ENCODE data around the gene PTPRN2. TPM values are rescaled to one million over a fixed set of nuclear protein-coding genes. Genes with fewer than 3 reads are reported as not detected.
A peak's percentile ranks its signal among the peaks of the same experiment; 100 is the strongest.

The PTPRN2 gene
- total RNA-seq, 1 experiment from 2014 or later, result 3.8 TPM

DNA sequence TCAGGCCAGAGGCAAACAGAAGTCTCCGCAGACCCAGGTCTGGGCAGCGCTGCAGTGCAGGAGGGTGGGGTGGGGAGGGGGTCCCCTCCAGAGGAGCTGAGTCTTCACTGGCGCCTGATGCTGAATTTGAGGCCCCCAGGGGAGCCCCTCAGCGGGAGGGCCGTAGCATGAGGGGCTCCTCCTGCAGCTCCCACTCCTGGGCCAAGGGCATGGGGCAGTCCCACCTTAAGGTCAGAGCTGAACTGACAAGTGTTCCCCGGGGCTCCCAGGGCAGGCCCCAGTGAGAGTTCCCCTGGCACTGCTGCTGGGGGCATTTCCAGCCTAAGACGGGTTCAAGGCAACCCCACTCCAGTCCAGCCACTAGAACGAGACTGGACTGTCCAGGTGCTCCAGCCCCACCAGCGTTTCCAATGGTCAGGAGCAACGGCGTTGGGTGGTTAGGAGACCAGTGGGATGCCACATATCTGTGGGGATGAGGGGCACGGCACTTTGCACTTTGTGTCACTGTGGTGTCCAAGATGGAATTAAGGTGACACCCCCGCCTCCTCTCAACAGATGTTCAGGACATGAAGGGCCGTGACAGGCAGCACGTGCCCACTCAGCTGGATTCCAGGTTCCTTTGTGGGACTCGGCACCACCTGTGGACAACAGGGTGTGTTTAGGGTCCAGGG, 139.1 kb downstream of the PTPRN2 start:
- no peak overlapping the region for H3K27ac ChIP-seq
- no peak for DNase-seq
- peaks cover 30% of the 10 kb centered on the region for H3K27me3 ChIP-seq
- no peak overlapping the region for H3K4me3 ChIP-seq
- no peaks in the 10 kb centered on the region for H3K9me3 ChIP-seq (replicated peaks)
- no peaks in the 10 kb centered on the region for H3K36me3 ChIP-seq
- no peaks in the 10 kb centered on the region for H3K4me1 ChIP-seq

DNA sequence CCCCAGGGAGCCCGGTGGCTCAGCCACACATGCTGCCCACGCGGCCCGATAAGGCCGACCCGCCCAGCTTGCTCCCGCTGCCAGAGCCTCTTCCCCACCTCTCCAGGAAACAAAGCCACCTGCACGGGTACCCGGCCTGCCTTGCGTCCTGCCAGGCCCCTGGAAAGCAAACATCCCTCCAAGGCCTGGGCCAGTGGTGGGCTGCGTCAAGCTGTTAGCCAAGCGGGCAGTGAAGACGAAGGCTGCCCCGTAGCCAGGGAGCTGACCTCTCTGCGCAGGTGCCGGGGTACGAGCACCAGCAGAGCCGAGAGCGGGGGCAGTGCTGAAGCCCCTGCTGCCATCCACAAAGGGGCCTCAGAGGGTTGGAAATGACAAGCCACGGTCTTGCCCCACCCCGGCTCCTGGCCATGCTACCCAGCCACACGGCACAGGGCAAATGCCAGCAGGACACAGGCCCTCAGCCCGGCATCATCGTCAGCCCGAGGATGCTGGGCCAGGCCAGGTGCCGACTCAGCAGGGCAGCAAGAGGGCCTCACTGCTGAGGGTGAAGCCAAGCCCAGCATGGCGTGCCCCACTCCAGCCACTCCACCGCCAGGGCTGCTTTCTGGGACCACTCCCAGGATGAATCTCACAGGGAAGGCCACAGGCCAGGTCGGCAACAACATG, 140.0 kb downstream of the PTPRN2 start:
- Histone ChIP-seq H3K4me3 (no peak overlapping the region), H3K27ac (no peak overlapping the region), H3K4me1 (no peaks in the 10 kb centered on the region), H3K36me3 (no peaks in the 10 kb centered on the region), H3K27me3 (peaks cover 33% of the 10 kb centered on the region), H3K9me3 (replicated peaks) (no peaks in the 10 kb centered on the region)
- no peak for DNase-seq

DNA sequence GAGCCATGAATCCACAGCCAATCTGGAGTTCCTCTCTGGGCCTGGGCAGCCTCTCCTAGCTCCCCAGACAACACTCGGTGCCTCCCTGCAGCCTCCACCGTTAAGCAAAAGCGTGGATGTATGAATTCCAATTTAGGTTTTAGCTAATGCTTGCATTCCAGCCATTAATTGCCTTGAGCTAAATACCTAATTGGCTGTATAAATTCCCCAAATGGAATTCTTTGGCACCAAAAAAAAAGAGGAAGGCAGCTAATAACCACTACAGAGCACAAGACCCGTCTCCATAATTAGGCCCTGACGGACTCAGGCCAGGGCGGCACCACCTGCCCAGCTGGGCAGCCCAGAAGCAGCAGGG, 140.5 kb downstream of the PTPRN2 start:
- Histone ChIP-seq H3K27ac (no peak overlapping the region), H3K4me1 (no peaks in the 10 kb centered on the region), H3K9me3 (replicated peaks) (no peaks in the 10 kb centered on the region), H3K36me3 (no peaks in the 10 kb centered on the region), H3K4me3 (no peak overlapping the region), H3K27me3 (peaks cover 30% of the 10 kb centered on the region)
- no peak for DNase-seq

DNA sequence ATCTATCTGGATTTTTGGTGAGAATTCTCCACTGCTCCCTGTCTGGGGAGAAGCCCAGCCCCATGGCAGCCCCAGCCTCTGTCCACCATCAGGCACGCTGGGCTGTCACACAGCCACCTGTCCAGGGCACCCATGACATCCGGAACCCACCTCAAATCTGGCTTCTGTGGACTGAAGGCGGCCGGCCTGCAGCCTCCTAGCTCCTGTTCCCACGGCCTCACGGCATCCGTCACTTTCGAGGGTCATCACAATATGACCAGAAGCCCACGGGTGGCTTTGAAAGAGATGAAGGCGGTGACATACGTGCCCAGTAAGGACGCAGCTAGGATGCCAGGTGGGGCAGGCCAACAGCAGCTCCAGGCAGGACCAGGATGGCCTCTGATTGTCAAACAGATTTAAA, 140.9 kb downstream of the PTPRN2 start:
- H3K27me3 ChIP-seq, result peaks cover 29% of the 10 kb centered on the region
- H3K27ac ChIP-seq, result no peak overlapping the region
- no peaks in the 10 kb centered on the region for H3K36me3 ChIP-seq
- no peaks in the 10 kb centered on the region for H3K4me1 ChIP-seq
- DNase-seq, result no peak
- no peaks in the 10 kb centered on the region for H3K9me3 ChIP-seq (replicated peaks)
- H3K4me3 ChIP-seq, result no peak overlapping the region

DNA sequence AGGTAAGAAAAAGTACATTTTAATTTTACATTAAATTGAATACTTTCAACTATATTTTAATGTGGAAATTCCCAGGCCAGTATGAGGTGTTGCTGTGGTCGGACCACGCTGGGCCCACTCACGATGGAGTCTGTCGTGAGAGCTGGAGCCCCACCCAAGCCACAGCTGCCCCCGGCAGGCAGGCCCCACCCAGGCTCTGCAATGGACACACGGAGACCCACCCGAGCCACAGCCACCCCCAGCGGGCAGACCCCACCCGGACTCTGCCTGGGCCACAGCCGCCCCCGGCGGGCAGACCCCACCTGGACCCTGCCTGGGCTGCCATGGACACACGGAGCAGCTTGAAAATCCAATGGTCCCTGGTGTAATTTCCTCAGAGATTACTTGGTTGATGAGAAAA, 141.3 kb downstream of the PTPRN2 start:
- Histone ChIP-seq H3K27me3 (peaks cover 29% of the 10 kb centered on the region), H3K4me1 (no peaks in the 10 kb centered on the region), H3K4me3 (no peak overlapping the region), H3K9me3 (replicated peaks) (no peaks in the 10 kb centered on the region), H3K36me3 (no peaks in the 10 kb centered on the region), H3K27ac (no peak overlapping the region)
- no peak for DNase-seq

DNA sequence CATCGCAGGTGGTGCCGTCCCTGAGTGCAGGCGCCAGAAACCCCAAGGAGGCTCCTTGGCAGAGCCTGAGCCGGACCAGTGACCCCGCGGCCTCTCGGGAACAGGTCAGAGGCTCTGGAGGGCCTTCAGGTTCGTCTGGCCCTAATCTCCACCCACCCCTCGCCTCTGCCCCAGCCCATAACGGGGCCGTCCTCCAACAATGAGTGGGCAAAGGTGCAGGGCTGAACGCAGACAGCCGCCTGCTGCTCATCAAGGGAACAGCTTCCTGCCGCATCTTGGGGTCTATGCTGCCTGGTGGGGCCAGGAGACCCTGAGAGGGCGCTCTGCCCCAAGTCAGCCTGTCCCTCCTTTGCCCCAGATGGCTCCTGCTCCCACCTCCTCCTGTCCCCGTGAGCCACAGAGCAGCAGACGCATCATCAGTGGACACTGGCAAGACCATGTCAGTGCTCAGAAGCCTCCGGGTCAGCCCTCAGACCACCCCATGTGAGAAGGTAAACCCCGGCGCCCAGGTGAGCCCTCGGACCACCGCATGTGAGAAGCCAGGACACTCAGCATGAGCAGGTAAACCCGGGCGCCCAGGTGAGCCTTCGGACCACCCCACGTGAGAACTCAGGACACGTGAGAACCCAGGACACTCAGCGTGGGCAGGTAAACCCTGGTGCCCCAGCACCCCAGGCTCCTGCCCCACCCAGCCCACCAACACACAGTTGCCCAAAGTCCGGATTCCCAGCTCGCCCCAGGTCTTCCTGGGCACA, 142.0 kb downstream of the PTPRN2 start:
- no peak overlapping the region for H3K27ac ChIP-seq
- no peaks in the 10 kb centered on the region for H3K9me3 ChIP-seq (replicated peaks)
- DNase-seq, result no peak
- no peaks in the 10 kb centered on the region for H3K36me3 ChIP-seq
- H3K4me3 ChIP-seq, result no peak overlapping the region
- H3K27me3 ChIP-seq, result peaks cover 29% of the 10 kb centered on the region
- H3K4me1 ChIP-seq, result no peaks in the 10 kb centered on the region

DNA sequence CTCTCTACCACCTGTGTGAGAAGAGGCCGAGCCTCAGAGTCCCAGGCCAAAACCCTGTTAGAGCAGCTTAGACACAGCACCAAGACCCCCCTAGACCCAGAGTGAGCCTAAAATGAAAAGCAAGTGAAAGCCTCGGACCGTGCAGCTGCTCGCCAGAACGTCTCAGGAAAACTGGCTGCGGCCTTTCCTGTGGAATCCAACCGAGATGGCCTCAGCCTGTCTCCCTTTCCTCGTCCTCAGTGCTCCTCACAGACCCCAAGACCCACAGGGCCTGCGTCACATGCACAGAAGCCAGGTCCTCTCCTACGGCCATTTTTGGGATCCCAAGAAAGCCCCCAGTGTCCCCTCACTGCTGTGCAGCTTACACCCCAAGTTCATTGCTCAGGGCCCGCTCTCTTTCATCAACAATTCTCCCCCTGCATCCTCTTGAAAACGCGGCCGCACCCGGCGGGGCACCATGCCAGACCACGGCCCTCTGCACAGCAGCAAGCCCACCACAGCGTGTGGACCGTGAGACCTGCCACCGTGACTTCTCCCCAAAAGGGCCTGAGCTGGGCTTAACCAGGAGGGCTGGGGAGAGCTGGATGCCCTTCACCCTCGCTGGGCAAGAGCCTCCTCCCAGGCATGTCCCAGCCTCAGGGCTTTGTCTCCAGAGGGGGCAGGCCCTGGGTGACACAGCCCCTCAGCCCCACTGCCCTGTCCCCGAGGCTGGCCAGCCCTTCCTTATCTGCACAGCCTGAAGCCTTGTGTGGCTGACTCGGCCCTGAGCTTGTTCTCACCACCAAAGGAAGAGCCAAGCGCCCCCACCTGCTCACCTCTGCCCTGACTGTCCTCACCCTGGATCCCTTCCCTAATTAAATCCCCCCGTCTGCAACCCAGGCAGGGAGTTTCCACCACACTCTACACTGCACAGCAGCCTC, 142.9 kb downstream of the PTPRN2 start:
- H3K4me1 ChIP-seq, result no peaks in the 10 kb centered on the region
- H3K9me3 ChIP-seq (replicated peaks), result no peaks in the 10 kb centered on the region
- no peak overlapping the region for H3K27ac ChIP-seq
- no peak overlapping the region for H3K4me3 ChIP-seq
- no peaks in the 10 kb centered on the region for H3K36me3 ChIP-seq
- DNase-seq, result no peak
- H3K27me3 ChIP-seq, result peaks cover 29% of the 10 kb centered on the region

DNA sequence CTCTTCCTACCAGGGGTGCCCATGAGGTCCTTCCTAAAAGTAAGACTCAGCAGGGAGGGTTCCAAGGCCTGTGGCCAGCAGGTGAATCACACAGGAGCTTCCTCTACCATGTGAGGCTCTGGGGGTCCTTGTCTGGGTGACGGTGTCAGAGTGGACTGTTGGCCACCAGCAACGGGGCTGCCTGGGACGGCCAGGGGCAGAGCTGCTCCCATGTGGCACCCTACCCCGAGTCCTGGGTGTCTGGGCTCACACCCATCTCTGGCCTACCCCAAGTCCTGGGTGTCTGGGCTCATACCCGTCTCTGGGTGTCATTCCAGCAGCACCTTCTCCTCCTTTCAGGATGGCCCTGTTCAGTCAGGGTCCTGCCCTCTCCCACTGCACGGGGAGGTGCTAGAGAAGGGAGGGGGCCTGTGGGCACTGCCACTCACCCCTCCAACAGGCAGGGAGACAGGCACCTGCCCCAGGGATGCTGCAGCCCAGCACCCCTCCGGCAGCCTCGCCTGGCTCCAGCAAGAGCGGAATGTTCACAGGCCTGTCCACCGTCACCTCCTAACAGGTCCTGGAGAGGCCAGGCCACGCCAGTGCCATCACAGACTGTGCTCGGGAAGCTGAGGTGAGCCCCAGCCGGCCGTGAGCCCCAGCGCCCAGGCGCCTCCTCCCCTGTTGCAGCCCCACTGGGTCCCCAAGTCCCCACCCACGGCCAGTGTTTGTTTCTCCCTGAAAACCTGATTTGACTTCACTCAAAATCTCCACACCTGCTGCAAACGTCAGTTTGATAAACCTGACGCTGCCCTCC, 143.7 kb downstream of the PTPRN2 start:
- Histone ChIP-seq H3K9me3 (replicated peaks) (no peaks in the 10 kb centered on the region), H3K4me3 (no peak overlapping the region)

DNA sequence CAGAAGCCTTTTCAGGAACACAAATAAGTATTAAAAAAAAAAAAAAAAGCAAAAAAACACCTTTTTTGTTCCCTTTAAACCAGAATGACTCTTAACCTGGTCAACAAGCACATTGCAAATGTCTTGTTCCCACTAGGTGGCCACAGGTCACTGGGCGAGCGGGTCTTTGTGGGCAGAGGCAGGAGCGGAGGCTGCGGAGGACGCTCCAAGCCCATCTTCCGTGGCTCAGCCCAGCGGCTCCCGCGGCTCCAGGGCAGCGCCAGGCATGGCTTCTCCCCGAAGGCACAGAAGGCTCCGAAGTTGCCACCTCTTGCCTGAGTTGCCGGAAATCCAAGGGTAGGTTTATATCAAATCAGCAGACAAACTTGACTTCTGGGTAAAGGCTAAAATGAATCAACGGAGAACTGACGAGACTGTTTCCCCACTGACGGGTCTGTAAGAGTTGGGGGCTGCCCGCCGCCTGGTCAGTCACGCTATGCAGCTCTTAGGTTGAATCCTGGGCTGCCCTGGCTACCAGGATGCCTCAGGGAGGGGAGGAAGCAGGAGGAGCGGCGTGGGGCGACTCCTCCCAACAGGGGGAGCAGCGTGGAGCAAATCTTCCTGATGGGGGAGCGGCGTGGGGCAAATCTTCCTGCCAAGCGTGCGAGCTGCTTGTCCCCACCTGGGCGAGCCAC, 144.5 kb downstream of the PTPRN2 start:
- DNase-seq, result no peak
- H3K4me1 ChIP-seq, result no peaks in the 10 kb centered on the region
- H3K27ac ChIP-seq, result no peak overlapping the region
- H3K4me3 ChIP-seq, result no peak overlapping the region
- no peaks in the 10 kb centered on the region for H3K9me3 ChIP-seq (replicated peaks)
- H3K27me3 ChIP-seq, result peaks cover 33% of the 10 kb centered on the region
- no peaks in the 10 kb centered on the region for H3K36me3 ChIP-seq

More for the DNA sequence above, 143.7 kb downstream of the PTPRN2 start:
- Histone ChIP-seq H3K27me3 (peaks cover 29% of the 10 kb centered on the region), H3K36me3 (no peaks in the 10 kb centered on the region), H3K4me1 (no peaks in the 10 kb centered on the region), H3K27ac (no peak overlapping the region)
- DNase-seq, result no peak

DNA sequence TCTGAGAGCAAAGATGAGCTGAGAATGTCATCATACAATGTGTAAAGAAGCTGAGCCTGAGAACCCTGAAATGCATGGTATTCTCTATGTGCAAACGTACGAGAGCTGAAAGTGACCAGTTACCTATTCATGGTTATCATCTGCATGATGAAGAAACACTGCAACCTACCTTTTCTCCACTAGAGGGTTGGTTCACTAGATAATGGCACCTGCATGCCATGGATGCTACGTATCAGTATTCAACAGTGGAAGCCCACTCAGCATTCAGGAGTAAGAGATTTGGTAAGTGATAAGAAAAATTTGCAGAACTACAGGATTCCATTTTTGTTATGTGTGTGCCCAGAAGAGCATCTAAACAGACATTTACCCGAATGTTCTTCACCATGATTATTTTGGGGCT, 145.4 kb downstream of the PTPRN2 start:
- DNase-seq, result peak in 1 of 2 experiments; percentile 10
- Histone ChIP-seq H3K4me3 (no peak overlapping the region), H3K9me3 (replicated peaks) (no peaks in the 10 kb centered on the region), H3K27ac (no peak overlapping the region), H3K4me1 (no peaks in the 10 kb centered on the region), H3K36me3 (no peaks in the 10 kb centered on the region), H3K27me3 (peaks cover 30% of the 10 kb centered on the region)

DNA sequence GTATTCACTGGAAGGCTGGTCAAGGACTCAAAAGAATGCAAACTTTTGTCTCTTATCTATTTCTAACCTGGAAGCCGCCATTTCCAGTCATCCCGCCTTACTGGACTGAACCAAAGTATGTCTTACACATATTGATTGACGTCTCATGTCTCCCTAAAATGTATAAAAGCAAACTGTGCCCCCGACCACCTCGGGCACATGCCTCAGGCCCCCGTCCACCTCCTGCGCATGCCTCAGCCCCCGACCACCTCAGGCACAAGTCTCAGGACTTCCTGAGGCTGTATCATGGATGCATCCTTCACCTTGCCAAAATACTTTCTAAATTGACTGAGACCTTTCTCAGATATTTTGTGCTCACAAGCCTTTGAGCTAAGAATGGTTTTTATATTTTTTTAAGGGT, 148.6 kb downstream of the PTPRN2 start:
- H3K27me3 ChIP-seq, result peaks cover 13% of the 10 kb centered on the region
- DNase-seq, result no peak
- H3K4me3 ChIP-seq, result no peak overlapping the region
- H3K9me3 ChIP-seq (replicated peaks), result no peaks in the 10 kb centered on the region
- H3K4me1 ChIP-seq, result no peaks in the 10 kb centered on the region
- no peak overlapping the region for H3K27ac ChIP-seq
- no peaks in the 10 kb centered on the region for H3K36me3 ChIP-seq

DNA sequence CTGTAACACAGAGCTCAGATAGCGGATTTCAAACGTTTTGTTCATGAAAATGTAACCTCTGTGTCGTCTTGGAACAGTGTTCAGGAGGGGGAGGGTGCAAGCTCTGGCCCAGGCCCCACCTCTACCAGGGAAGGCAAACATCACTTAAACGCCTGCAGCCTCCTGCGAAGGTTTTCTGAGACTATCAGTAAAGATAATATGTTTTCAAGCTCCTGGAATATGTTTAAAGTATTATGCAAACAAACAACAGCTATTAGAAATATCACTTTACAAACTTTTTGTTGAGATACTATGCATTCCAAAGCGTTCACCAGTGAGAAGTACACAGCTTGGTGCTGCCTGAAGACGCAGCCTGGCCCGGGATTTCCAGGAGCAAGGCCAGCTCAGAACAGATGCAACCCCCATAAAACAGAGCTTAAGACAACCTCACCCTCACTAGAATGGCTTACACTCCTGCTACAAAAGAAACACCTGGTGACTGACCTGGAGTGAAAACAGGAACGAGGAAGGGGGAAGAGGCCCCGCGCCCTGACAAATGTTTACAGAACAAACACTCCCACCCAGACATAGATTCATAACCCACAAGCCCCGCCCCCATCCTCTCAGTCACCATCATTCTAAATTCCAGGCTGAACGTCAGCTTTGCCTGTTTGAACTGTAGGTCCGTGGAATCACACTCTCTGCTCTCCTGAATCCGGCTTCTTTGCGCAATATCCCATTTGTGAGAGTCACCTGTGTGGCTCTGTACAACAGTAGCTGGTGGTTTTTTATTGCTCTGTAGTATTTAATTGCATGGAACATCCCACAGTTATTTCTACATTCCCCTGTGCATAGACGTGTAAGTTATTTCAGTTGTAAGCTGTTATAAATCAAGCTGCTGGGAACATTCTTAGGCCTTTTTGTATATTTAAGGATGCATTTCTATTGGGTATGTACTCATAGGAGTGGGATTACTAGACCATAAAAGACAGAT, 155.0 kb downstream of the PTPRN2 start:
- Histone ChIP-seq H3K9me3 (replicated peaks) (no peaks in the 10 kb centered on the region), H3K4me3 (peak overlapping the region; percentile 15), H3K27me3 (peaks cover 8% of the 10 kb centered on the region), H3K4me1 (no peaks in the 10 kb centered on the region), H3K36me3 (no peaks in the 10 kb centered on the region), H3K27ac (no peak overlapping the region)
- DNase-seq, result peak in 1 of 2 experiments; percentile 13

DNA sequence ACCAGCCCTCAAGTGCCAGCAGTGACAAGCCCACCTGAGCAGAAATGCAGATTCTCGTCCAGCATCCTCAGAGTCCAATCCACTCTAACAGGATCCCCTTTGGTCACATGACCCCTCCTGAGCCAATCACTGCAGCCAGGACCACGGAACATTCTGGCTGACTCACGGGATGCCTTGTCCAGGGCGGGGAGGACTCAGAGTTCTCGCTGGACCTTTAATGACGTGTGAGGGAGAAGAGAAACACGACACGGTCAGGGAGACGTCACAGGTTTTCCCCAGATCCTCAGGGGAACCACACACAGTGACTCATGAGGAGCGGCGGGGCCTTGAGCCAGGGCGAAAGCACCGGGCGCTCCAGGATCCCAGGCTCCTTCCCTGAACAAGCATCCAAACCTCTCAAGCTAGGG, 155.7 kb downstream of the PTPRN2 start:
- Histone ChIP-seq H3K36me3 (no peaks in the 10 kb centered on the region), H3K27me3 (peaks cover 8% of the 10 kb centered on the region), H3K9me3 (replicated peaks) (no peaks in the 10 kb centered on the region), H3K4me3 (peak overlapping the region; percentile 15), H3K4me1 (no peaks in the 10 kb centered on the region), H3K27ac (no peak overlapping the region)
- DNase-seq, result peak; percentile 66 to 68
